B cell (primary cell): ENCODE results near the gene FAM114A1. TPM values are rescaled to one million over a fixed set of nuclear protein-coding genes. Genes with fewer than 3 reads are reported as not detected.

ENCODE experiments used
- ATAC-seq: fragments of 200-7000 bp; cut with Tn5 transposase; one replicate; pipeline ENCODE4 v1.10.0; 2021; ENCODE audit warnings: low read depth, mild to moderate bottlenecking, moderate number of reproducible peaks, moderate library complexity
- CTCF ChIA-PET: fragments of 350-600 bp; sonication (Branson Sonifier 250); formaldehyde crosslinking; loops from one replicate; lab custom pipeline; 2021; ENCODE audit warnings: antibody characterized with exemption, inconsistent platforms; lab: Charles Lee
- POLR2A ChIA-PET: fragments of 350-600 bp; sonication (Branson Sonifier 250); formaldehyde crosslinking; loops from one replicate; lab custom pipeline; 2021; ENCODE audit warnings: antibody characterized with exemption; lab: Charles Lee
- DNase-seq: peaks from one replicate; pipeline ENCODE4 v3.0.0; 2013
- H2AFZ ChIP-seq: 2 replicates; pipeline ENCODE4 v1.6.1; 2012; ENCODE audit warnings: mild to moderate bottlenecking, low read depth, low read length; ENCODE audit not compliant: insufficient read depth, poor library complexity, severe bottlenecking
- H3K27ac ChIP-seq, 2 donors: 1 replicate in 1 of 2; 2 replicates in 1 of 2; pipeline ENCODE4 v1.5.1; 2012 to 2013; ENCODE audit warnings: low read length in 2 of 2, mild to moderate bottlenecking in 2 of 2, moderate library complexity in 1 of 2
- H3K27me3 ChIP-seq, 4 experiments: fragments of 200-600 bp in 1 of 4; sonication (generic) in 1 of 4; replicated peaks in 1 of 4; 1 replicate in 2 of 4; 2 replicates in 2 of 4; pipeline versions ENCODE4 v1.6.1 to v1.7.0; 2013 to 2016; ENCODE audit warnings: low read length in 3 of 4, mild to moderate bottlenecking in 2 of 4, mixed read lengths in 1 of 4, moderate library complexity in 1 of 4; ENCODE audit not compliant: insufficient read depth in 4 of 4, control insufficient read depth in 3 of 4; ENCODE audit errors: control extremely low read depth in 1 of 4
- H3K36me3 ChIP-seq, 2 experiments: replicated peaks in 1 of 2; 1 replicate in 1 of 2; 2 replicates in 1 of 2; pipeline versions ENCODE4 v1.6.1 to v1.7.1; 2013; ENCODE audit warnings: low read length in 1 of 2; ENCODE audit not compliant: insufficient read depth in 2 of 2, control insufficient read depth in 1 of 2; ENCODE audit errors: control extremely low read depth in 1 of 2, extremely low read depth in 1 of 2
- H3K4me1 ChIP-seq, 2 donors: fragments of 200-600 bp in 1 of 2; sonication (generic) in 1 of 2; 1 replicate in 1 of 2; 2 replicates in 1 of 2; pipeline versions ENCODE4 v1.5.1 to v1.6.1; 2013 to 2017; ENCODE audit warnings: low read length in 2 of 2; ENCODE audit not compliant: control insufficient read depth in 2 of 2, insufficient read depth in 2 of 2
- H3K4me2 ChIP-seq: replicated peaks from 2 replicates; pipeline ENCODE3; 2012; ENCODE audit warnings: mild to moderate bottlenecking, low read depth, low read length; ENCODE audit not compliant: poor library complexity, severe bottlenecking
- H3K4me3 ChIP-seq, 5 experiments: fragments of 200-600 bp in 1 of 5; sonication (generic) in 1 of 5; 1 replicate in 3 of 5; 2 replicates in 2 of 5; pipeline versions ENCODE4 v1.5.1 to v1.7.0; 2011 to 2016; ENCODE audit warnings: low read length in 4 of 5, mild to moderate bottlenecking in 4 of 5, low read depth in 2 of 5, control low read depth in 1 of 5, moderate library complexity in 1 of 5; ENCODE audit not compliant: insufficient read depth in 1 of 5; ENCODE audit errors: control extremely low read depth in 1 of 5, extremely low read depth in 1 of 5
- H3K79me2 ChIP-seq: fragments of 200-600 bp; sonication (generic); one replicate; pipeline ENCODE4 v1.6.0; 2016; ENCODE audit warnings: low read length; ENCODE audit not compliant: control insufficient read depth, insufficient read depth
- H3K9ac ChIP-seq: fragments of 200-600 bp; sonication (generic); 2 replicates; pipeline ENCODE4 v1.6.1; 2017; ENCODE audit warnings: mild to moderate bottlenecking, low read length, moderate library complexity
- H3K9me3 ChIP-seq, 3 donors: one replicate each; pipeline versions ENCODE4 v1.6.1 to v1.7.1; 2013; ENCODE audit warnings: low read length in 2 of 3; ENCODE audit not compliant: control insufficient read depth in 2 of 3, insufficient read depth in 1 of 3; ENCODE audit errors: control extremely low read depth in 1 of 3
- H4K20me1 ChIP-seq: 2 replicates; pipeline ENCODE4 v1.6.0; 2012; ENCODE audit warnings: mild to moderate bottlenecking, low read length; ENCODE audit not compliant: insufficient read depth, control insufficient read depth, poor library complexity, severe bottlenecking
- H3K27ac Mint-ChIP-seq: one replicate; pipeline ENCODE4 v1.8.0; 2021; ENCODE audit warnings: mixed read lengths
- H3K27me3 Mint-ChIP-seq: one replicate; pipeline ENCODE4 v1.8.0; 2021; ENCODE audit warnings: mixed read lengths
- H3K4me1 Mint-ChIP-seq: one replicate; pipeline ENCODE4 v1.8.0; 2021; ENCODE audit warnings: mixed read lengths
- H3K4me3 Mint-ChIP-seq: one replicate; pipeline ENCODE4 v1.8.0; 2021; ENCODE audit warnings: mixed read lengths
- H3K9me3 Mint-ChIP-seq: one replicate; pipeline ENCODE4 v1.8.0; 2022; ENCODE audit warnings: mixed read lengths; ENCODE audit not compliant: insufficient read depth
- EZH2 ChIP-seq: IDR thresholded peaks from 2 replicates; pipeline ENCODE4 v1.6.1; 2012; ENCODE audit warnings: borderline replicate concordance, low read depth, mild to moderate bottlenecking, moderate library complexity, low read length; ENCODE audit not compliant: insufficient read depth, poor library complexity, severe bottlenecking
- WGBS: methylation state at CpG from one replicate; pipeline ENCODE4 v1.1.5; 2013; ENCODE audit warnings: missing lambda C conversion rate; ENCODE audit not compliant: insufficient coverage; 5-methylcytosine and 5-hydroxymethylcytosine counted together
- intact Hi-C: fragments of 100-400 bp; cut with micrococcal nuclease; formaldehyde crosslinking; loops from one replicate; pipeline ENCODE4 v1.10.0; 2022
- polyA plus RNA-seq: library from polyadenylated mRNA; depleted of rRNA; stranded (reverse); fragments of >200 nt; gene quantifications from 2 replicates; pipeline ENCODE4 v1.2.3, GENCODE V29; 2012
- total RNA-seq, 2 donors: library from RNA; stranded (reverse); fragments of 120-200 nt in 1 of 2; gene quantifications; 1 replicate in 1 of 2; 2 replicates in 1 of 2; pipeline versions ENCODE4 v1.2.3 to v1.2.4, GENCODE V29; 2013 to 2022
- TF ChIP-seq, protein P1 (sequence below): fragments of 200-600 bp; IDR thresholded peaks from one replicate; pipeline ENCODE4 v1.8.0; 2022; ENCODE audit warnings: antibody characterized with exemption, mild to moderate bottlenecking

Gene FAM114A1
- total and polyA plus RNA-seq, 2 donors (not counting 1 experiment from before 2014, with no cell fraction given), result 0.30 to 2.9 TPM

DNA sequence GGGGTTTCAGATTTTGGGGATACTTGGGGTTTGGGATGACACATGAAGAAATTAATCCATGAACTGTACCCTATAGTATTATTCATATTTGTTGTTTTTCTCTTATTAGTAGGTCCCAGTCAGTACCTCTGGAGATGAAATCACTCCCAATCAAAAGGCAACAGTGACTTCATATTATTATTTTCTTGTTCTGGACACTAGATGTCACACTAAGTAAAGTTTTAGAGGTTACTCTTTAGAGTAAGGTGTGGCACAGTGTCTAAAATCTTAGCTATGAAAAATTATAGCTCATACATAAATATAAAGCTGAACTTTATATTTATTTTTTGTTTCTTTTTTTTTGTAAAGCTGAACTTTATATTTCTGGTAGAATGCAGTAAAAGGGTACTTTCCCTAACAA, 35.1 kb downstream of the FAM114A1 start:
- H3K36me3 ChIP-seq, result no peaks in the 10 kb centered on the region
- no peaks in the 10 kb centered on the region for H3K27me3 ChIP-seq
- TF ChIP-seq, protein P1, sequence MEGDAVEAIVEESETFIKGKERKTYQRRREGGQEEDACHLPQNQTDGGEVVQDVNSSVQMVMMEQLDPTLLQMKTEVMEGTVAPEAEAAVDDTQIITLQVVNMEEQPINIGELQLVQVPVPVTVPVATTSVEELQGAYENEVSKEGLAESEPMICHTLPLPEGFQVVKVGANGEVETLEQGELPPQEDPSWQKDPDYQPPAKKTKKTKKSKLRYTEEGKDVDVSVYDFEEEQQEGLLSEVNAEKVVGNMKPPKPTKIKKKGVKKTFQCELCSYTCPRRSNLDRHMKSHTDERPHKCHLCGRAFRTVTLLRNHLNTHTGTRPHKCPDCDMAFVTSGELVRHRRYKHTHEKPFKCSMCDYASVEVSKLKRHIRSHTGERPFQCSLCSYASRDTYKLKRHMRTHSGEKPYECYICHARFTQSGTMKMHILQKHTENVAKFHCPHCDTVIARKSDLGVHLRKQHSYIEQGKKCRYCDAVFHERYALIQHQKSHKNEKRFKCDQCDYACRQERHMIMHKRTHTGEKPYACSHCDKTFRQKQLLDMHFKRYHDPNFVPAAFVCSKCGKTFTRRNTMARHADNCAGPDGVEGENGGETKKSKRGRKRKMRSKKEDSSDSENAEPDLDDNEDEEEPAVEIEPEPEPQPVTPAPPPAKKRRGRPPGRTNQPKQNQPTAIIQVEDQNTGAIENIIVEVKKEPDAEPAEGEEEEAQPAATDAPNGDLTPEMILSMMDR, result peak; percentile 73
- no peak for TF ChIP-seq EZH2
- H2AFZ ChIP-seq, result no peak overlapping the region
- H3K4me1 ChIP-seq, result no peaks in the 10 kb centered on the region
- DNase-seq, result peak; percentile 67
- ATAC-seq, result peak; percentile 73
- no peak overlapping the region for H3K27ac Mint-ChIP-seq
- H3K4me2 ChIP-seq, result no peak overlapping the region
- H3K9me3 Mint-ChIP-seq, result no peaks in the 10 kb centered on the region
- no peaks in the 10 kb centered on the region for H4K20me1 ChIP-seq
- intact Hi-C loops, result loop anchor here (1.0 to 10.0 kb wide), 6 partner anchors 142 to 725 kb away; partner anchors contain the start of genes LIAS, RPL9 and WDR19
- H3K4me3 ChIP-seq, result no peak overlapping the region
- CTCF ChIA-PET, result interaction anchor here (0.5 to 9.3 kb wide), 78 partner anchors 9 to 747 kb away, joined by 3 to 258 read pairs (median 4); partner anchors contain the start of genes LIAS, RPL9, TLR10 and WDR19
- no peaks in the 10 kb centered on the region for H3K9me3 ChIP-seq
- no peak overlapping the region for H3K9ac ChIP-seq
- H3K4me1 Mint-ChIP-seq, result peaks cover 6% of the 10 kb centered on the region
- no peak overlapping the region for H3K4me3 Mint-ChIP-seq
- no peaks in the 10 kb centered on the region for H3K27me3 Mint-ChIP-seq
- H3K27ac ChIP-seq, result no peak overlapping the region
- POLR2A ChIA-PET, result interaction anchor here (0.6 kb wide), 1 partner anchor 125 kb away, joined by 3 read pairs; no protein-coding TSS in a partner anchor
- H3K79me2 ChIP-seq, result no peaks in the 10 kb centered on the region

DNA sequence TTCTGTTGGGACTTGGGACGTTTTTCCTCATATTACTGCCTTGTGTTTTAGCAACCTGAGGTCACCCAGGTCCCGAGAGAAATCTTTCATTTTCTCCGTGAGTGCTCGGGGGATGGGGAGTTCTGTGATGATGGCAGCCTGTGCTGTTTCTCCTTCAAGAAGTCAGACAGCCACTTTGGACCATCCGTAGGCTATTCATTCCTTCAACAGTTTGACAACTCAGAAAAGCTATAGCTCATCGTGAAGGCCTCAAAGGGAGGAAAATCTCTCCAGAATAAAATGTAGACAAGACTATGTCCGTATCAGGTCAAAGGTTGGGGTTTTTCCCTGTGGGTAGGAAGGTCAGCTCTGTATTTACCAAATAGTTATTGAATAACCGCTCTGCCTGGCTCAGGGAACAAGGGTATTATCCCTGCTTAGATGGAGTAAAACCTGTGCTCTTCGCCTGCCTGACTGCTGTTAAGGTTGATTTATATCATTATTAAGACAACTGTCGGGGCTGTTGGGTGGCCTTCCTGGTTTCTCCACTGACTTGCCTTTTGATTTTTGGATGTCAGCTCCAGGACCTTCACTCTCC, 36.6 kb downstream of the FAM114A1 start:
- intact Hi-C loops, result loop anchor here (5.0 to 10.0 kb wide), 4 partner anchors 143 to 727 kb away; partner anchors contain the start of genes LIAS, RPL9 and WDR19
- H3K9me3 ChIP-seq, result no peaks in the 10 kb centered on the region
- no peaks in the 10 kb centered on the region for H3K36me3 ChIP-seq
- no peaks in the 10 kb centered on the region for H3K27me3 Mint-ChIP-seq
- H3K9me3 Mint-ChIP-seq, result no peaks in the 10 kb centered on the region
- DNase-seq (no peak), ATAC-seq (no peak)
- no peak overlapping the region for H2AFZ ChIP-seq
- no peak overlapping the region for H3K27ac ChIP-seq
- TF ChIP-seq, protein P1, result no peak
- TF ChIP-seq EZH2, result no peak
- no peaks in the 10 kb centered on the region for H3K4me1 ChIP-seq
- H4K20me1 ChIP-seq, result no peaks in the 10 kb centered on the region
- H3K4me1 Mint-ChIP-seq, result peaks cover 6% of the 10 kb centered on the region
- no peaks in the 10 kb centered on the region for H3K79me2 ChIP-seq
- H3K9ac ChIP-seq, result no peak overlapping the region
- WGBS, result 78% methylated on average over 8 of the region's 10 CpGs
- no peak overlapping the region for H3K4me3 Mint-ChIP-seq
- no peak overlapping the region for H3K4me2 ChIP-seq
- H3K27me3 ChIP-seq, result no peaks in the 10 kb centered on the region
- H3K27ac Mint-ChIP-seq, result no peak overlapping the region
- CTCF ChIA-PET, result interaction anchor here (0.9 to 9.3 kb wide), 19 partner anchors 8 to 334 kb away, joined by 3 to 258 read pairs (median 4); partner anchors contain the start of gene WDR19
- no peak overlapping the region for H3K4me3 ChIP-seq
- POLR2A ChIA-PET, result no interaction called here
